ENCODE results near the gene CLCN1. TPM values are rescaled to one million over a fixed set of nuclear protein-coding genes. Genes with fewer than 3 reads are reported as not detected.
"Not testable (repeated sequence)": the region's sequence is repeated elsewhere in the genome, so short reads cannot be mapped to it uniquely, and the experiment has no call there.

CLCN1 gene
- total and polyA plus RNA-seq, 2 of the 8 experiments (the other 6 are each of a cell fraction or from before 2014, with no cell fraction given), result 0.36 to 0.41 TPM

GRCh38 chr7:143289421-143289820 is 26.5 kb upstream of the CLCN1 start (continued):
- TF ChIP-seq, protein P1, sequence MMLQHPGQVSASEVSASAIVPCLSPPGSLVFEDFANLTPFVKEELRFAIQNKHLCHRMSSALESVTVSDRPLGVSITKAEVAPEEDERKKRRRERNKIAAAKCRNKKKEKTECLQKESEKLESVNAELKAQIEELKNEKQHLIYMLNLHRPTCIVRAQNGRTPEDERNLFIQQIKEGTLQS (IDR thresholded peaks at IDR 0.05; ENCODE audit: insufficient read depth, low read depth, low read length), result no peak
- no peak for TF ChIP-seq SIN3A (conservative IDR thresholded peaks at IDR 0.05 in 1 of 2, IDR thresholded peaks at IDR 0.05 in 1 of 2; ENCODE audit: low read depth in 1 of 2, low read length in 2 of 2)
- no peak for TF ChIP-seq NANOG (IDR thresholded peaks at IDR 0.05; ENCODE audit: insufficient read depth, low read depth, low read length, poor library complexity, severe bottlenecking)
- no peak for TF ChIP-seq FOSL1 (IDR thresholded peaks at IDR 0.05; ENCODE audit: insufficient read depth, low read depth, low read length)
- TF ChIP-seq HDAC2 (IDR thresholded peaks at IDR 0.05; ENCODE audit: borderline replicate concordance in 1 of 2, low read depth in 2 of 2, low read length in 2 of 2), result no peak
- TF ChIP-seq CTBP2 (IDR thresholded peaks at IDR 0.05; ENCODE audit: borderline replicate concordance, insufficient read depth, insufficient read length, low read length), result no peak
- no peak for TF ChIP-seq KDM4A (IDR thresholded peaks at IDR 0.05; ENCODE audit: low read depth, low read length, severe bottlenecking)

DNA sequence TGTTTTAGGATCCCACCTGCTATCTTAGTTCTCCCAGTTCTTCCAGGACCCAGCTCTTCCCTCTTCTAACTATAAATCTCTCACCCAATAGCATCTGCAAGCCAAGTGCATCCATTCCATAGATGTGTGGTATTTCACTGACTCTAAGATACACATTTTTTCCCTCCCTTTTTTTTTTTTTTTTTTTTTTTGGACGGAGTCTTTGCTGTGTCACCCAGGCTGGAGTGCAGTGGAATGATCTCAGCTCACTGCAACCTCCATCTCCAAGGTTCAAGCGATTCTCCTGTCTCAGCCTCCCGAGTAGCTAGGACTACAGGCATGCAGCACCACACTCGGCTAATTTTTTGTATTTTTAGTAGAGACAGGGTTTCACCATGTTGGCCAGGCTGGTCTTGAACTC is 26.0 kb upstream of the CLCN1 start:
- not testable (repeated sequence) for H2BK20ac ChIP-seq (ENCODE audit: low read length); H4K5ac ChIP-seq (ENCODE audit: insufficient read length, low read depth, low read length); H3K56ac ChIP-seq (replicated peaks; ENCODE audit: insufficient read length, low read depth, low read length); H3K27ac ChIP-seq (ENCODE audit: low read depth, low read length); H3K23ac ChIP-seq (ENCODE audit: insufficient read length); H3K18ac ChIP-seq (ENCODE audit: extremely low read depth, low read length); FAIRE-seq; H2BK5ac ChIP-seq (ENCODE audit: low read depth, low read length); H3K23me2 ChIP-seq (ENCODE audit: low read depth, low read length); H4K20me1 ChIP-seq (replicated peaks in 1 of 2; ENCODE audit: control insufficient read depth in 1 of 2, insufficient read depth in 2 of 2, low read length in 2 of 2); DNase-seq (ENCODE audit: low read depth in 1 of 2, low spot score in 2 of 2); H4K8ac ChIP-seq (ENCODE audit: extremely low read depth, insufficient read depth, low read length); H3K79me1 ChIP-seq (ENCODE audit: low read depth, low read length); H4K91ac ChIP-seq (replicated peaks; ENCODE audit: insufficient read length, low read length); H2AFZ ChIP-seq (ENCODE audit: low read length); H2BK15ac ChIP-seq (ENCODE audit: low read length); H3K4ac ChIP-seq (replicated peaks; ENCODE audit: insufficient read length, low read depth, low read length); H2BK12ac ChIP-seq (ENCODE audit: low read depth, low read length); H3K4me1 ChIP-seq (replicated peaks in 1 of 4; ENCODE audit: control insufficient read depth in 3 of 4, insufficient read depth in 4 of 4, low read length in 3 of 4); H2AK5ac ChIP-seq (ENCODE audit: low read depth, low read length); H3K14ac ChIP-seq (ENCODE audit: insufficient read length); H2BK120ac ChIP-seq (replicated peaks; ENCODE audit: low read depth, low read length); H3K9ac ChIP-seq (replicated peaks in 1 of 4; ENCODE audit: extremely low read depth in 1 of 4, low read depth in 3 of 4, low read length in 3 of 4)
- Histone ChIP-seq H3K79me2 (ENCODE audit: control insufficient read depth in 1 of 2, insufficient read depth in 2 of 2, low read length in 2 of 2) (peaks cover 0 to 36% of the 10 kb centered on the region in 2 experiments; a peak in 3 of 4 replicates), H3K4me3 (ENCODE audit: extremely low read depth in 1 of 4, insufficient read depth in 2 of 4, low read depth in 3 of 4, low read length in 4 of 4) (peak overlapping the region in 3 of 4 experiments; percentile 81 to 96 (median 89); a peak in 5 of 8 replicates), H3K4me2 (ENCODE audit: insufficient read depth in 1 of 2, low read depth in 2 of 2, low read length in 2 of 2) (peak overlapping the region; percentile 84 to 97), H3K27me3 (replicated peaks in 1 of 4; ENCODE audit: control insufficient read depth in 3 of 4, extremely low read depth in 1 of 4, insufficient read depth in 3 of 4, low read length in 3 of 4) (peaks cover 10 to 21% (median 20%) of the 10 kb centered on the region in 4 experiments), H3K36me3 (ENCODE audit: control insufficient read depth in 2 of 4, insufficient read depth in 4 of 4, low read length in 3 of 4) (peaks cover 19 to 41% (median 32%) of the 10 kb centered on the region in 4 experiments), H3K9me3 (ENCODE audit: insufficient read depth in 2 of 2, low read depth in 1 of 2, low read length in 1 of 2) (peaks cover 6 to 13% of the 10 kb centered on the region in 2 experiments)
- WGBS, 2 experiments (ENCODE audit: extremely low coverage in 1 of 2, insufficient coverage in 1 of 2, insufficient read length in 1 of 2, insufficient replicate concordance in 2 of 2, low coverage in 1 of 2, low lambda C conversion rate in 2 of 2, missing lambda C conversion rate in 1 of 2), result 90% methylated on average over 3 of the region's 4 CpGs; no CpG with 5 or more reads in 1 of the 2 experiments
- POLR2A ChIA-PET (ENCODE audit: partially characterized antibody), result interaction anchor here (0.7 to 2.0 kb wide), 4 partner anchors 10 to 103 kb away, joined by 3 to 10 read pairs (median 3); no protein-coding TSS in a partner anchor
- CTCF ChIA-PET (ENCODE audit: partially characterized antibody), result interaction anchor here (0.6 to 9.1 kb wide), 4 partner anchors 10 to 50 kb away, joined by 3 to 85 read pairs (median 18); no protein-coding TSS in a partner anchor
